ENCODE measurements around the gene SAMD14.

DNA sequence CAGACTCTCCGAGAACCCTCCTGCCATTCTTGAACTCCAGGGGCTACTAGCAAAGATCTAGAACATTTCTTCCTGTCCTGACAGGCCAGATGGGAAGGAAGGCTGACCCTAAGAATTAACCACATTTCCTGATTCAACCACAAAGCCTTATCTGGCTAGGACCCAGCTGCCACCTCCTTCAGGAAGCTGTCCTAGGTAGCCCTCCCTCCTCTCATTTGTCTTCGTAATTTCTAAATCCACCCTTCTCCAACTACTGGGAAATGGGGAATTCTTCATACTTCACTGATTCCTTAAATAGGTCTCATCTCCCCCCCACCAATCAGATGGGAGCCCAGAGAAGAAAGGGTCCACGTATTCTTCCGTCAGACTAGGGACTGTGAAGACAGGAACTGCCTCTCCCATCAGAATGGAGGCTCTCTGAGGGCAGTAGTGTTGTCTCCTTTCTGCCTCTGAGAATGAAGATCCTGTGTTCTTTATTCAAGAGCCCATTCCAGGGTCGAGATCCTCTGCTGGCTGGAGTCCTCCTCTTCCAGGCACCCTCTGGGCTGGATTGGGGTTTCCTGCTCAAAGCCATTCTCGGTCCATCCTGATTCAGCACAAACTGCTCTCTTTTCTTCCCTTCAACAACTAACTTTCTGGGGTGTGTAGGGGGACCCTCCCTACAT, 2.1 kb downstream of the SAMD14 start:
- TF ChIP-seq, protein P1, sequence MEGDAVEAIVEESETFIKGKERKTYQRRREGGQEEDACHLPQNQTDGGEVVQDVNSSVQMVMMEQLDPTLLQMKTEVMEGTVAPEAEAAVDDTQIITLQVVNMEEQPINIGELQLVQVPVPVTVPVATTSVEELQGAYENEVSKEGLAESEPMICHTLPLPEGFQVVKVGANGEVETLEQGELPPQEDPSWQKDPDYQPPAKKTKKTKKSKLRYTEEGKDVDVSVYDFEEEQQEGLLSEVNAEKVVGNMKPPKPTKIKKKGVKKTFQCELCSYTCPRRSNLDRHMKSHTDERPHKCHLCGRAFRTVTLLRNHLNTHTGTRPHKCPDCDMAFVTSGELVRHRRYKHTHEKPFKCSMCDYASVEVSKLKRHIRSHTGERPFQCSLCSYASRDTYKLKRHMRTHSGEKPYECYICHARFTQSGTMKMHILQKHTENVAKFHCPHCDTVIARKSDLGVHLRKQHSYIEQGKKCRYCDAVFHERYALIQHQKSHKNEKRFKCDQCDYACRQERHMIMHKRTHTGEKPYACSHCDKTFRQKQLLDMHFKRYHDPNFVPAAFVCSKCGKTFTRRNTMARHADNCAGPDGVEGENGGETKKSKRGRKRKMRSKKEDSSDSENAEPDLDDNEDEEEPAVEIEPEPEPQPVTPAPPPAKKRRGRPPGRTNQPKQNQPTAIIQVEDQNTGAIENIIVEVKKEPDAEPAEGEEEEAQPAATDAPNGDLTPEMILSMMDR (IDR thresholded peaks at IDR 0.05) = no peak
- TF ChIP-seq POLR2A (IDR thresholded peaks at IDR 0.05) = no peak

All from upper lobe of left lung (tissue), 4 donors.